H1 (cell line): Measurements from ENCODE around the gene HIVEP3. TPM values are rescaled to one million over a fixed set of nuclear protein-coding genes. Genes with fewer than 3 reads are reported as not detected.

Source experiments
- CTBP2 ChIP-seq: IDR thresholded peaks from 2 replicates; pipeline ENCODE4 v1.7.0; 2011; ENCODE audit warnings: borderline replicate concordance, mild to moderate bottlenecking, moderate library complexity, mixed read lengths, low read length; ENCODE audit not compliant: insufficient read depth, insufficient read length
- RNF2 ChIP-seq: fragments of 200-900, 300-1000 bp; sonication (generic); IDR thresholded peaks from 2 replicates; pipeline ENCODE4 v1.7.1; 2016; ENCODE audit warnings: borderline replicate concordance, low read depth, mild to moderate bottlenecking, antibody characterized with exemption, low read length; ENCODE audit not compliant: poor library complexity, severe bottlenecking; ENCODE audit errors: missing control alignments
- SP1 ChIP-seq: IDR thresholded peaks from 2 replicates; pipeline ENCODE4 v1.6.1; 2011; ENCODE audit warnings: low read depth, low read length
- TBP ChIP-seq: IDR thresholded peaks from 2 replicates; pipeline ENCODE4 v1.6.1; 2011; ENCODE audit warnings: low read depth, low read length, improper control_type of control experiment
- polyA plus RNA-seq, 7 experiments: library from polyadenylated mRNA; depleted of rRNA in 3 of 7; stranded (reverse) in 5 of 7; unstranded in 2 of 7; fragments of >200 nt in 5 of 7; fragments of 200-250 nt in 2 of 7; gene quantifications; 1 replicate in 5 of 7; 2 replicates in 1 of 7; 4 replicates in 1 of 7; pipeline versions ENCODE4 v1.2.1 to v1.2.3, GENCODE V29; 2011 to 2013; ENCODE audit warnings: missing spikeins in 2 of 7, mixed read lengths in 2 of 7
- total RNA-seq: library from RNA; stranded (reverse); fragmentation: NEBNext Ultra II Directional; extraction: Animal tissue kit (Norgen Biotek cat#: 25700); gene quantifications from 2 replicates; pipeline ENCODE4 v1.2.1, GENCODE V29; 2021

Gene HIVEP3
- total and polyA plus RNA-seq, 2 of the 8 experiments (the other 6 are each of a cell fraction or from before 2014, with no cell fraction given), result 0.24 to 0.69 TPM

DNA sequence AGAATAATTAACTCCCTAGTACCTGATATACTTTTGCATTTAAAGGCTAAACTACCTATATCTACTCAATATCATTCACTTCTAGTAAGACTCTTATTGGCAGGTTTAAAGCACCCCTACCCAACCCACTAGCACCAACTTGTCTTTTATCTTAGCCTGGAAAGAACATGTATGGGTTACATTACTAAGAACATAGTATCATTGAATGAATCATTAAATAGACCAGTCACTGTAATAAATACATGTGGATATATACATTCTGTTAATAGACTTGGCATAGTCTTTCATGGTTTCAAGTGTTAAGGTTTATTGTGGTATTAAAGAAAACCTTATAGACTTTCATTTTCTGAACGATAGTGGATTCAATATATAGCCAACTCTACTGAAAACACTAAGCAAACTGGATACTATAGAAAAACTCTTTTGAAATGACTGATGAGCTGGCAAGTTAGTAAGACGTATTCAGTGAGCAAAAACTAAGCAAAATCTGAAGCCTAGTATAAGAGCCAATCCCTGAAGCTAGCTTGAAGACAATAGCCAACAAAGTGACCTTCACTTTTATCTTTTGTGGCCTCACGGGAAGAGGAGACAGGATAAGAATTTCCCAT, 10.3 kb downstream of the HIVEP3 start (continued):
- TF ChIP-seq RNF2, result no peak
- TF ChIP-seq TBP, result no peak
- TF ChIP-seq CTBP2, result no peak
- no peak for TF ChIP-seq SP1
